Effector memory CD4-positive, alpha-beta T cell (primary cell): ENCODE measurements around the gene ENO1.

ENCODE experiments used
- DNase-seq, 3 donors: peaks; one replicate each; pipeline ENCODE4 v3.0.0-alpha.2; 2020
- H3K27ac ChIP-seq: 2 replicates; pipeline ENCODE4 v1.7.0; 2013; ENCODE audit warnings: mild to moderate bottlenecking, low read length, moderate library complexity; ENCODE audit not compliant: insufficient read depth, poor library complexity, severe bottlenecking
- H3K27me3 ChIP-seq: replicated peaks from 2 replicates; pipeline ENCODE4 v1.7.0; 2013; ENCODE audit warnings: mild to moderate bottlenecking, low read length; ENCODE audit not compliant: insufficient read depth, control insufficient read depth, poor library complexity, severe bottlenecking
- H3K36me3 ChIP-seq: 2 replicates; pipeline ENCODE4 v1.7.0; 2013; ENCODE audit warnings: mild to moderate bottlenecking, low read length, moderate library complexity; ENCODE audit not compliant: control insufficient read depth, insufficient read depth
- H3K4me1 ChIP-seq: 2 replicates; pipeline ENCODE4 v1.7.0; 2013; ENCODE audit warnings: low read length, mild to moderate bottlenecking; ENCODE audit not compliant: control insufficient read depth, insufficient read depth, poor library complexity, severe bottlenecking
- H3K4me3 ChIP-seq: 2 replicates; pipeline ENCODE4 v1.7.0; 2013; ENCODE audit warnings: low read length, low read depth, mild to moderate bottlenecking; ENCODE audit not compliant: insufficient read depth, poor library complexity, severe bottlenecking
- H3K9me3 ChIP-seq: 2 replicates; pipeline ENCODE4 v1.7.0; 2013; ENCODE audit warnings: mild to moderate bottlenecking, low read length, moderate library complexity; ENCODE audit not compliant: control insufficient read depth

Gene ENO1

DNA sequence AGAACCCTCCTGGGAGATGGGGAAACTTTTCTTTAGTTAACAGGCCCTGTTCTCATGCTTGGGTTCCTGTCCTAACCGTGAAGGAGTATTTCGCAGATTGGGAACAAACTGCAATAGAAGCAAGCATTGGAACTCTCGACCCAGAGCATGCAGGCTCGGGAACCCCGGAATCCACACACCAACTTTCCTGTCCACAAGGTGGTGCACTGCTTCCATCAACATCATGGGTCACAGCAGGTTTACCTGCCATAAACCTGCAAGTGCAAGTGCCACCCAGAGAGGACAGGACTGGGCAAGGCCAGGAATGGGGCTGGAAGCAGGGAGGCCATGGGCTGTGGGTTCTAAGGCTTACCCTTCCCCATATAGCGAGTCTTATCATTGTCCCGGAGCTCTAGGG, 6.9 kb downstream of the ENO1 start:
- Histone ChIP-seq H3K4me3 (no peak overlapping the region), H3K9me3 (no peaks in the 10 kb centered on the region), H3K36me3 (peaks cover 79% of the 10 kb centered on the region), H3K27me3 (no peaks in the 10 kb centered on the region), H3K4me1 (peaks cover 28% of the 10 kb centered on the region), H3K27ac (no peak overlapping the region)
- no peak for DNase-seq

- no peak overlapping the region for H3K27ac ChIP-seq
- H3K36me3 ChIP-seq, result peaks cover 84% of the 10 kb centered on the region
- peaks cover 22% of the 10 kb centered on the region for H3K4me1 ChIP-seq
- H3K9me3 ChIP-seq, result no peaks in the 10 kb centered on the region
- no peak overlapping the region for H3K4me3 ChIP-seq
- no peak for DNase-seq
- no peaks in the 10 kb centered on the region for H3K27me3 ChIP-seq
These were observed 7.6 kb downstream of the ENO1 start for GRCh38 chr1:8870616-8871538.

DNA sequence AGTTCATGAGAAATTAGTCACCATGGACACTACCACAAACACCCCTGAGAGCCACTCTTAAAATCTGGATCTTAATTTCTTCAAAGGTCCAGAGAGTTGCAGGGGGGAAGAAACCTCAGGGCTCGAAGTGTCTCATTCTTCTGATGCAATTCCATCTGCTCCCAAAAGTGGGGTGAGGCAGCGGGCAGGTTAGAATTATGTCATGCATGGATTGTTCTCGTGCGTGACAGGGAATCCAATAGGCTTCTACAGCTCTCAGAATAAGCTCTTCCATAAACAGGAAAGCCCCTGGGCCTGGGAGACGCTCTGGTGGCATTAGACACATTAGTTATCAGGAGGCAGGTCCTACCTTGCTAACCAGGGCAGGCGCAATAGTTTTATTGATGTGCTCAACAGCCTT, 8.4 kb downstream of the ENO1 start:
- DNase-seq, result no peak
- H3K27ac ChIP-seq, result no peak overlapping the region
- no peaks in the 10 kb centered on the region for H3K9me3 ChIP-seq
- peaks cover 91% of the 10 kb centered on the region for H3K36me3 ChIP-seq
- H3K4me1 ChIP-seq, result peaks cover 16% of the 10 kb centered on the region
- H3K27me3 ChIP-seq, result no peaks in the 10 kb centered on the region
- no peak overlapping the region for H3K4me3 ChIP-seq

- no peak overlapping the region for H3K27ac ChIP-seq
- H3K27me3 ChIP-seq, result no peaks in the 10 kb centered on the region
- no peaks in the 10 kb centered on the region for H3K4me1 ChIP-seq
- H3K36me3 ChIP-seq, result peaks cover 95% of the 10 kb centered on the region
- no peak for DNase-seq
- H3K9me3 ChIP-seq, result no peaks in the 10 kb centered on the region
- no peak overlapping the region for H3K4me3 ChIP-seq
These were observed 10.5 kb downstream of the ENO1 start for GRCh38 chr1:8867878-8868567.

GRCh38 chr1:8866792-8867415, 11.6 kb downstream of the ENO1 start:
- Histone ChIP-seq H3K36me3 (peaks cover 95% of the 10 kb centered on the region), H3K27ac (no peak overlapping the region), H3K9me3 (no peaks in the 10 kb centered on the region), H3K4me1 (no peaks in the 10 kb centered on the region), H3K4me3 (no peak overlapping the region), H3K27me3 (no peaks in the 10 kb centered on the region)
- DNase-seq, result no peak

DNA sequence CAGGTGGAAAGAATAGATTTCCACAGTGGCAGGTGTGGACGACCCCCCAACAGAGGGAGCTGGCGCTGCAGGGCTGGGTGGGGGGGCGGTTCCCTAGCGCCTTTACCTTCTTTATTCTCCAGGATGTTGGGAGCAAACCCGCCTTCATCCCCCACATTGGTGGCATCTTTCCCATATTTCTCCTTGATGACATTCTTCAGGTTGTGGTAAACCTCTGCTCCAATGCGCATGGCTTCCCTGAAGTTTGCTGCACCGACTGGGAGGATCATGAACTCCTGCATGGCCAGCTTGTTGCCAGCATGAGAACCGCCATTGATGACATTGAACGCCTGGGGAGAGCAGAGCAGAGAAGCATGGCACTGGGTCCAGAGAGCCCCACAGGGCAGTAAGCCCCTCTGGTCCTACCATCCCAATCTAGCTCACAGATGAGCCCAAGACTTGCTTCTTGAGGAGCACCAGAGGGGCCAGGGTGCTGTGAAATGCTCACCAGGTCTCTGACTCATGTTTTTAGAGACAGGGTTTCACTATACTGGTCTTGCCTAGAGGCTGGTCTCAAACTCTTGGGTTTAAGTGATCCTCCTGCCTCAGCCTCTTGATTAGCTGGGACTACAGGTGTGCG, 12.2 kb downstream of the ENO1 start:
- H3K36me3 ChIP-seq, result peaks cover 95% of the 10 kb centered on the region
- no peak for DNase-seq
- no peaks in the 10 kb centered on the region for H3K4me1 ChIP-seq
- no peak overlapping the region for H3K27ac ChIP-seq
- H3K9me3 ChIP-seq, result no peaks in the 10 kb centered on the region
- H3K27me3 ChIP-seq, result no peaks in the 10 kb centered on the region
- no peak overlapping the region for H3K4me3 ChIP-seq

GRCh38 chr1:8864713-8865344, 13.7 kb downstream of the ENO1 start:
- Histone ChIP-seq H3K27ac (no peak overlapping the region), H3K36me3 (peaks cover 94% of the 10 kb centered on the region), H3K4me1 (no peaks in the 10 kb centered on the region), H3K27me3 (no peaks in the 10 kb centered on the region), H3K9me3 (no peaks in the 10 kb centered on the region), H3K4me3 (no peak overlapping the region)
- DNase-seq, result no peak

DNA sequence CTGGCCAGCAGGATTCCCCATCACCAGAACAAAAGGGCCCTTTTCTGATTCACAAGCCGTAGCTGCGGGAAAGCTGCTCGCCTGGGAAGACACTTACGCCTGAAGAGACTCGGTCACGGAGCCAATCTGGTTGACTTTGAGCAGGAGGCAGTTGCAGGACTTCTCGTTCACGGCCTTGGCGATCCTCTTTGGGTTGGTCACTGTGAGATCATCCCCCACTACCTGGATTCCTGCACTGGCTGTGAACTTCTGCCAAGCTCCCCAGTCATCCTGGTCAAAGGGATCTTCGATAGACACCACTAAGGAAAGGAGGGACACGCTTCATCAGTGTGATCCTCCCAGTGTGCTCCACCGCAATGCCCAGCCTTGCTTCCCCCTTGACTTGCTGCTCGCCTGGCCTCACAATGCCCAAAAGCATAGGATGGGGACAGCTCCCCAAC, 14.7 kb downstream of the ENO1 start:
- Histone ChIP-seq H3K4me1 (peaks cover 2% of the 10 kb centered on the region), H3K36me3 (peaks cover 89% of the 10 kb centered on the region), H3K9me3 (no peaks in the 10 kb centered on the region), H3K27ac (no peak overlapping the region), H3K4me3 (no peak overlapping the region), H3K27me3 (no peaks in the 10 kb centered on the region)
- DNase-seq, result no peak

- Histone ChIP-seq H3K4me3 (no peak overlapping the region), H3K9me3 (no peaks in the 10 kb centered on the region), H3K4me1 (peaks cover 4% of the 10 kb centered on the region), H3K36me3 (peaks cover 84% of the 10 kb centered on the region), H3K27me3 (no peaks in the 10 kb centered on the region), H3K27ac (no peak overlapping the region)
- DNase-seq, result no peak
These were observed 15.3 kb downstream of the ENO1 start for GRCh38 chr1:8863138-8863537.
